COLO668 (cell line): ENCODE results near the gene CYTH3.

Source experiments
- DNase-seq: peaks from one replicate; lab custom pipeline; 2025; ENCODE audit not compliant: unreplicated experiment; lab: John Stamatoyannopoulos, UW

Gene CYTH3

GRCh38 chr7:6116211-6116610, 156.2 kb downstream of the CYTH3 start:
- DNase-seq: no peak
